Karpas-422 (cell line): ENCODE results near the gene FRRS1. TPM values are rescaled to one million over a fixed set of nuclear protein-coding genes. Genes with fewer than 3 reads are reported as not detected.

Experiments used
- DNase-seq: peaks from one replicate; pipeline ENCODE4 v3.0.0-alpha.2; 2015
- H2AFZ ChIP-seq: fragments of 200-600 bp; sonication (generic); 2 replicates; pipeline ENCODE4 v1.6.1; 2014; ENCODE audit warnings: antibody characterized with exemption, low read length, mixed read lengths
- H3K27ac ChIP-seq: fragments of 200-600 bp; sonication (generic); 2 replicates; pipeline ENCODE4 v1.5.1; 2014; ENCODE audit warnings: mild to moderate bottlenecking, low read length, moderate library complexity
- H3K27me3 ChIP-seq: fragments of 200-600 bp; sonication (generic); 2 replicates; pipeline ENCODE4 v1.6.1; 2014; ENCODE audit warnings: low read length, mixed read lengths
- H3K36me3 ChIP-seq: fragments of 200-600 bp; sonication (generic); 2 replicates; pipeline ENCODE4 v1.6.1; 2014; ENCODE audit warnings: low read length, mixed read lengths; ENCODE audit not compliant: insufficient read depth
- H3K4me1 ChIP-seq: fragments of 200-600 bp; sonication (generic); 2 replicates; pipeline ENCODE4 v1.6.1; 2014; ENCODE audit warnings: mild to moderate bottlenecking, low read length, mixed read lengths
- H3K4me2 ChIP-seq: fragments of 200-600 bp; sonication (generic); 2 replicates; pipeline ENCODE4 v1.6.1; 2014; ENCODE audit warnings: low read length, low read depth, mild to moderate bottlenecking; ENCODE audit not compliant: poor library complexity, severe bottlenecking
- H3K4me3 ChIP-seq: fragments of 200-600 bp; sonication (generic); 2 replicates; pipeline ENCODE4 v1.5.1; 2014; ENCODE audit warnings: mild to moderate bottlenecking, antibody characterized with exemption, low read length, mixed read lengths
- H3K79me2 ChIP-seq: fragments of 200-600 bp; sonication (generic); 2 replicates; pipeline ENCODE4 v1.6.1; 2014; ENCODE audit warnings: mild to moderate bottlenecking, low read length, mixed read lengths
- H3K9ac ChIP-seq: fragments of 200-600 bp; sonication (generic); 2 replicates; pipeline ENCODE4 v1.6.0; 2014; ENCODE audit warnings: low read length
- H3K9me2 ChIP-seq: fragments of 200-600 bp; sonication (generic), shearing (Covaris generic); replicated peaks from 2 replicates; pipeline ENCODE4 v1.6.0; 2014; ENCODE audit warnings: mild to moderate bottlenecking, low read length, moderate library complexity; ENCODE audit not compliant: insufficient read depth
- H3K9me3 ChIP-seq: fragments of 300-700, 200-600 bp; sonication (generic); 2 replicates; pipeline ENCODE4 v1.6.1; 2014; ENCODE audit warnings: low read length, mixed read lengths
- H4K20me1 ChIP-seq: fragments of 200-600 bp; sonication (generic); 2 replicates; pipeline ENCODE4 v1.6.1; 2014; ENCODE audit warnings: mild to moderate bottlenecking, antibody characterized with exemption, low read length, low read depth; ENCODE audit not compliant: insufficient read depth
- total RNA-seq: library from RNA; depleted of rRNA; stranded (reverse); fragments of >200 nt; shearing (Covaris generic); gene quantifications from 2 replicates; pipeline ENCODE4 v1.2.3, GENCODE V29; 2014; ENCODE audit warnings: low replicate concordance

FRRS1 gene
- total RNA-seq, 1 experiment from 2014 or later: 47.1 TPM

GRCh38 chr1:99789715-99790114, 23.3 kb upstream of the FRRS1 start:
- no peak overlapping the region for H2AFZ ChIP-seq

GRCh38 chr1:99788896-99789295, 22.5 kb upstream of the FRRS1 start:
- Histone ChIP-seq H2AFZ (no peak overlapping the region), H3K4me3 (no peak overlapping the region), H4K20me1 (no peaks in the 10 kb centered on the region), H3K9me2 (no peaks in the 10 kb centered on the region), H3K36me3 (no peaks in the 10 kb centered on the region), H3K27ac (no peak overlapping the region), H3K9ac (no peak overlapping the region), H3K27me3 (no peaks in the 10 kb centered on the region), H3K4me1 (peaks cover 12% of the 10 kb centered on the region), H3K79me2 (no peaks in the 10 kb centered on the region), H3K4me2 (no peak overlapping the region), H3K9me3 (no peaks in the 10 kb centered on the region)
- DNase-seq: no peak

More at GRCh38 chr1:99789715-99790114, 23.3 kb upstream of the FRRS1 start:
- H3K27ac ChIP-seq: no peak overlapping the region
- no peak overlapping the region for H3K4me3 ChIP-seq
- no peaks in the 10 kb centered on the region for H4K20me1 ChIP-seq
- no peaks in the 10 kb centered on the region for H3K36me3 ChIP-seq
- H3K27me3 ChIP-seq: no peaks in the 10 kb centered on the region
- no peak for DNase-seq
- no peak overlapping the region for H3K9ac ChIP-seq
- peaks cover 15% of the 10 kb centered on the region for H3K4me1 ChIP-seq
- H3K79me2 ChIP-seq: no peaks in the 10 kb centered on the region
- no peaks in the 10 kb centered on the region for H3K9me3 ChIP-seq
- no peaks in the 10 kb centered on the region for H3K9me2 ChIP-seq
- no peak overlapping the region for H3K4me2 ChIP-seq

- Histone ChIP-seq H2AFZ (no peak overlapping the region), H3K27ac (no peak overlapping the region), H3K79me2 (no peaks in the 10 kb centered on the region), H3K9me3 (no peaks in the 10 kb centered on the region), H3K4me2 (no peak overlapping the region), H3K27me3 (no peaks in the 10 kb centered on the region), H4K20me1 (no peaks in the 10 kb centered on the region), H3K4me1 (peaks cover 5% of the 10 kb centered on the region), H3K4me3 (no peak overlapping the region), H3K9ac (no peak overlapping the region), H3K9me2 (no peaks in the 10 kb centered on the region), H3K36me3 (no peaks in the 10 kb centered on the region)
- no peak for DNase-seq
Measured at GRCh38 chr1:99786751-99787501, 20.5 kb upstream of the FRRS1 start.

- H3K79me2 ChIP-seq: no peaks in the 10 kb centered on the region
- no peaks in the 10 kb centered on the region for H3K9me2 ChIP-seq
- H3K4me3 ChIP-seq: no peak overlapping the region
- no peaks in the 10 kb centered on the region for H3K36me3 ChIP-seq
- no peaks in the 10 kb centered on the region for H3K9me3 ChIP-seq
- H3K4me2 ChIP-seq: no peak overlapping the region
- no peak overlapping the region for H3K27ac ChIP-seq
- no peak overlapping the region for H3K9ac ChIP-seq
- H3K4me1 ChIP-seq: peaks cover 7% of the 10 kb centered on the region
- DNase-seq: no peak
- no peak overlapping the region for H2AFZ ChIP-seq
- no peaks in the 10 kb centered on the region for H3K27me3 ChIP-seq
- no peaks in the 10 kb centered on the region for H4K20me1 ChIP-seq
Measured at GRCh38 chr1:99784809-99785255, 18.4 kb upstream of the FRRS1 start.

GRCh38 chr1:99784143-99784542, 17.7 kb upstream of the FRRS1 start:
- Histone ChIP-seq H3K27me3 (no peaks in the 10 kb centered on the region), H3K4me2 (no peak overlapping the region), H3K9me2 (no peaks in the 10 kb centered on the region), H3K36me3 (no peaks in the 10 kb centered on the region), H3K9ac (no peak overlapping the region), H4K20me1 (no peaks in the 10 kb centered on the region), H3K4me3 (no peak overlapping the region), H3K79me2 (no peaks in the 10 kb centered on the region), H3K4me1 (peaks cover 9% of the 10 kb centered on the region), H3K27ac (no peak overlapping the region), H2AFZ (peak overlapping the region; percentile 55), H3K9me3 (no peaks in the 10 kb centered on the region)
- DNase-seq: no peak

GRCh38 chr1:99782920-99783319, 16.5 kb upstream of the FRRS1 start:
- no peak overlapping the region for H3K9ac ChIP-seq
- no peaks in the 10 kb centered on the region for H3K9me3 ChIP-seq
- H3K4me1 ChIP-seq: peaks cover 9% of the 10 kb centered on the region
- no peak overlapping the region for H3K4me2 ChIP-seq
- H3K79me2 ChIP-seq: no peaks in the 10 kb centered on the region
- no peaks in the 10 kb centered on the region for H4K20me1 ChIP-seq
- no peak overlapping the region for H2AFZ ChIP-seq
- no peaks in the 10 kb centered on the region for H3K27me3 ChIP-seq
- no peak overlapping the region for H3K4me3 ChIP-seq
- no peak overlapping the region for H3K27ac ChIP-seq
- H3K9me2 ChIP-seq: no peaks in the 10 kb centered on the region
- no peak for DNase-seq
- H3K36me3 ChIP-seq: no peaks in the 10 kb centered on the region

GRCh38 chr1:99782397-99782796, 16.0 kb upstream of the FRRS1 start:
- Histone ChIP-seq H3K9me2 (no peaks in the 10 kb centered on the region), H4K20me1 (no peaks in the 10 kb centered on the region), H3K9ac (no peak overlapping the region), H3K27me3 (no peaks in the 10 kb centered on the region), H2AFZ (no peak overlapping the region), H3K9me3 (no peaks in the 10 kb centered on the region), H3K79me2 (no peaks in the 10 kb centered on the region), H3K4me3 (no peak overlapping the region), H3K36me3 (no peaks in the 10 kb centered on the region), H3K4me1 (peaks cover 9% of the 10 kb centered on the region), H3K4me2 (no peak overlapping the region), H3K27ac (no peak overlapping the region)
- no peak for DNase-seq

- no peak overlapping the region for H3K4me3 ChIP-seq
- no peaks in the 10 kb centered on the region for H3K9me2 ChIP-seq
- H4K20me1 ChIP-seq: no peaks in the 10 kb centered on the region
- H3K4me1 ChIP-seq: peaks cover 9% of the 10 kb centered on the region
- no peaks in the 10 kb centered on the region for H3K36me3 ChIP-seq
- no peak overlapping the region for H3K27ac ChIP-seq
- no peak overlapping the region for H3K9ac ChIP-seq
- no peak for DNase-seq
- no peak overlapping the region for H2AFZ ChIP-seq
- no peaks in the 10 kb centered on the region for H3K79me2 ChIP-seq
- no peaks in the 10 kb centered on the region for H3K27me3 ChIP-seq
- no peaks in the 10 kb centered on the region for H3K9me3 ChIP-seq
- no peak overlapping the region for H3K4me2 ChIP-seq
Measured at GRCh38 chr1:99781798-99782197, 15.4 kb upstream of the FRRS1 start.
